Endothelial cell of umbilical vein (primary cell): ENCODE data around the gene NR6A1. TPM values are rescaled to one million over a fixed set of nuclear protein-coding genes. Genes with fewer than 3 reads are reported as not detected.
A peak's percentile ranks its signal among the peaks of the same experiment; 100 is the strongest.

Source experiments
- BruUV-seq: library from RNA; stranded (reverse); fragments of 400-500 nt; replicated peaks from 2 replicates; lab custom pipeline; 2021; lab: Mats Ljungman, UMichigan
- CTCF ChIA-PET: fragments of 300-600, 350-600 bp; sonication (Branson Sonifier 250); formaldehyde crosslinking; loops from one replicate; lab custom pipeline; 2021; ENCODE audit warnings: antibody characterized with exemption, inconsistent platforms; lab: Charles Lee
- POLR2A ChIA-PET: fragments of 300-600, 350-600 bp; sonication (Branson Sonifier 250); formaldehyde crosslinking; loops from one replicate; lab custom pipeline; 2021; ENCODE audit warnings: antibody characterized with exemption, inconsistent platforms; lab: Charles Lee
- DNase-seq: peaks from one replicate; pipeline ENCODE4 v3.0.0-alpha.2; 2011; ENCODE audit warnings: low read depth, low spot score
- FAIRE-seq: peaks from 2 replicates; lab custom pipeline; 2011; peaks lifted over from hg19 to GRCh38; lab: Jason Lieb, UNC
- H2AFZ ChIP-seq: 2 replicates; pipeline ENCODE4 v1.6.0; 2012; ENCODE audit warnings: low read depth, low read length, control low read depth, inconsistent platforms
- H3K27ac ChIP-seq: 2 replicates; pipeline ENCODE4 v1.5.1; 2011; ENCODE audit warnings: low read depth, mild to moderate bottlenecking, control low read depth, low read length, moderate library complexity; ENCODE audit not compliant: insufficient read depth
- H3K27me3 ChIP-seq, 2 experiments: 2 replicates each; pipeline versions ENCODE4 v1.6.0 to v1.6.1; 2011; ENCODE audit warnings: low read length in 2 of 2, mixed read lengths in 1 of 2; ENCODE audit not compliant: control insufficient read depth in 2 of 2, insufficient read depth in 2 of 2
- H3K36me3 ChIP-seq, 2 experiments: 2 replicates in 1 of 2; 3 replicates in 1 of 2; pipeline ENCODE4 v1.5.1; 2011; ENCODE audit warnings: low read length in 2 of 2, mild to moderate bottlenecking in 1 of 2, moderate library complexity in 1 of 2; ENCODE audit not compliant: control insufficient read depth in 2 of 2, insufficient read depth in 2 of 2; ENCODE audit errors: extremely low read depth in 1 of 2
- H3K4me1 ChIP-seq: 3 replicates; pipeline ENCODE4 v1.5.1; 2011; ENCODE audit warnings: mild to moderate bottlenecking, low read length; ENCODE audit not compliant: control insufficient read depth, insufficient read depth; ENCODE audit errors: extremely low read depth
- H3K4me2 ChIP-seq: 2 replicates; pipeline ENCODE4 v1.6.1; 2011; ENCODE audit warnings: low read length, control low read depth, mixed read lengths; ENCODE audit not compliant: insufficient read depth
- H3K4me3 ChIP-seq, 3 experiments: fragments of 200-600 bp in 1 of 3; sonication (generic), shearing (Covaris generic) in 1 of 3; replicated peaks in 1 of 3; 2 replicates each; pipeline ENCODE4 v1.5.1; 2011 to 2016; ENCODE audit warnings: control low read depth in 3 of 3, low read length in 3 of 3, mild to moderate bottlenecking in 2 of 3, inconsistent platforms in 1 of 3, low read depth in 1 of 3, moderate library complexity in 1 of 3; ENCODE audit not compliant: insufficient read depth in 1 of 3
- H3K79me2 ChIP-seq: 2 replicates; pipeline ENCODE4 v1.6.0; 2012; ENCODE audit warnings: low read length, inconsistent platforms; ENCODE audit not compliant: control insufficient read depth, insufficient read depth
- H3K9ac ChIP-seq: replicated peaks from 2 replicates; pipeline ENCODE3; 2011; ENCODE audit warnings: low read length, control low read depth; ENCODE audit not compliant: insufficient read depth; ENCODE audit errors: extremely low read depth
- H3K9me1 ChIP-seq: replicated peaks from 3 replicates; pipeline ENCODE4 v1.6.0; 2011; ENCODE audit warnings: mild to moderate bottlenecking, low read length; ENCODE audit not compliant: control insufficient read depth, insufficient read depth; ENCODE audit errors: extremely low read depth
- H3K9me3 ChIP-seq: replicated peaks from 2 replicates; pipeline ENCODE4 v1.5.1; 2012; ENCODE audit warnings: low read length, inconsistent platforms; ENCODE audit not compliant: control insufficient read depth, insufficient read depth
- H4K20me1 ChIP-seq: replicated peaks from 2 replicates; pipeline ENCODE3; 2011; ENCODE audit warnings: mild to moderate bottlenecking, low read length; ENCODE audit not compliant: control insufficient read depth, insufficient read depth; ENCODE audit errors: extremely low read depth
- FOS ChIP-seq: IDR thresholded peaks from 2 replicates; pipeline ENCODE4 v1.6.1; 2011; ENCODE audit warnings: mild to moderate bottlenecking, low read length, moderate library complexity, borderline replicate concordance; ENCODE audit not compliant: insufficient read depth
- GATA2 ChIP-seq: IDR thresholded peaks from 2 replicates; pipeline ENCODE4 v1.7.0; 2011; ENCODE audit warnings: low read depth, mild to moderate bottlenecking, moderate library complexity, mixed read lengths, low read length; ENCODE audit not compliant: insufficient read length, insufficient read depth
- JUN ChIP-seq: IDR thresholded peaks from 2 replicates; pipeline ENCODE4 v1.6.1; 2011; ENCODE audit warnings: borderline replicate concordance, low read depth; ENCODE audit not compliant: insufficient read length, insufficient read depth
- POLR2A ChIP-seq: IDR thresholded peaks from 2 replicates; pipeline ENCODE4 v1.6.1; 2012; ENCODE audit warnings: low read depth, mild to moderate bottlenecking, control low read depth, low read length
- dilution Hi-C: fragments of 300-500 bp; cut with MboI; formaldehyde crosslinking; loops from one replicate; pipeline ENCODE4 v1.15.0; 2019; ENCODE audit warnings: low sequenced_read_pairs; ENCODE audit not compliant: extremely low pct_ligation_motif_present
- intact Hi-C: fragments of 100-400 bp; cut with micrococcal nuclease; formaldehyde crosslinking; loops from one replicate; pipeline ENCODE4 v1.10.0; 2022
- polyA plus RNA-seq, 4 experiments: library from polyadenylated mRNA; depleted of rRNA in 3 of 4; stranded (reverse) in 3 of 4; unstranded in 1 of 4; fragments of >200 nt; gene quantifications; 2 replicates each; pipeline versions ENCODE4 v1.2.1 to v1.2.3, GENCODE V29; 2011 to 2012; ENCODE audit warnings: missing spikeins in 1 of 4
- total RNA-seq: library from RNA; stranded (reverse); gene quantifications from 2 replicates; pipeline ENCODE4 v1.2.3, GENCODE V29; 2021
- TF ChIP-seq, protein P1 (sequence below): IDR thresholded peaks from 2 replicates; pipeline ENCODE4 v1.6.1; 2011; ENCODE audit not compliant: insufficient read depth, insufficient read length
- TF ChIP-seq, protein P2 (sequence below), 2 donors: IDR thresholded peaks; 1 replicate in 1 of 2; 2 replicates in 1 of 2; pipeline ENCODE4 v1.5.1; 2011; ENCODE audit warnings: low read length in 2 of 2, mild to moderate bottlenecking in 2 of 2, moderate library complexity in 2 of 2, control low read depth in 1 of 2, inconsistent platforms in 1 of 2, low read depth in 1 of 2; ENCODE audit not compliant: insufficient read depth in 1 of 2; ENCODE audit errors: extremely low read depth in 1 of 2

NR6A1 gene
- total and polyA plus RNA-seq, 2 donors (not counting 3 experiments of a cell fraction or from before 2014, with no cell fraction given): 0.17 to 1.2 TPM

DNA sequence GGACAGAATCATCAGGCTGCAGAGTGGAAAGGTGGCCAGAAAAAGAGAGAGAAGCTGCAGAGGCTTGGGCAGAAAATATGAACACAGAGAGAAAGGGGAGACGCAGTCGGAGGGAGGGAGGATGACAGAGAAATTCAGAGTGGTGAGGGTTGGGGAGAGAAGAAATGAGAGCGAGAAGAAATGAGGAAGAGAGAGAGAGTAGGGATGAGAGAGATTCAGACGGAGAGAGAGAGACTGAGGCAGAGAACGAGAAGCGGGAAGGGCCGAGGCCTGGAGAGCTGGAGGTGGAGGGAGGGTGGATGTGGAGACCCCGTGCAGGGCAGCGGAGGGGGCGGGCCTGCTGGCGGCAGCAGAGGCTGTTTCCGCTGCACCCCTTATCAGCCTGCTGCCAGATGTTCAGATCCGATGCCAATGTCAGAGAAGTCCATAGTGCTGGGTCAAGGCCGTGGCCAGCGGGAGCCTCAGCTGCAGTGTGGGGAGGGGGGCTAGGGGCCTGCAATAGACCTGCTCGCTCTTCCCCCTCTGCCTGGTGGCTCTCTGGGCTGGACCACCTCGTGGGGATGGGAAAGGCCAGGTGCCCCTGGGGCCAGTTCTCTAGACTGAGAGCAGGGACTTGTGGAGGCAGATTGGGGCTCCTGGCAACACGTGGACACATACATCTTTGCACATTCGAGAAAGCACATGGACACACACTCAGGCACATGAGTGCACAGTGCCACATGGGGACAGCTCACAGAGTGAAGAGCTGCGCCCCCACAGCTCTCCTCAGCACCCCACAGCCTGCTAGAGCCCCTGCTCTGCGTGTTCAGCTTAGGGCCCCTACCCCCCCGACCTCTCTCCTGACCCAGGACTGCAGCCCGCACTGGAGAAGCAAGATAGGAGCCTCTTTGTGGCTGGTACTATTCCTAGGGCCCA lies 259.0 kb downstream of the NR6A1 start:
- no peaks in the 10 kb centered on the region for H3K36me3 ChIP-seq
- FAIRE-seq: no peak
- ChIA-PET POLR2A (no interaction called here), CTCF (no interaction called here)
- no peaks in the 10 kb centered on the region for H3K79me2 ChIP-seq
- H3K9me3 ChIP-seq: no peaks in the 10 kb centered on the region
- no peak overlapping the region for H3K4me3 ChIP-seq
- no peak overlapping the region for H2AFZ ChIP-seq
- TF ChIP-seq, protein P1, sequence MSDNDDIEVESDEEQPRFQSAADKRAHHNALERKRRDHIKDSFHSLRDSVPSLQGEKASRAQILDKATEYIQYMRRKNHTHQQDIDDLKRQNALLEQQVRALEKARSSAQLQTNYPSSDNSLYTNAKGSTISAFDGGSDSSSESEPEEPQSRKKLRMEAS: peak; percentile 71
- TF ChIP-seq JUN (no peak), POLR2A (no peak), GATA2 (no peak), FOS (no peak)
- TF ChIP-seq, protein P2, sequence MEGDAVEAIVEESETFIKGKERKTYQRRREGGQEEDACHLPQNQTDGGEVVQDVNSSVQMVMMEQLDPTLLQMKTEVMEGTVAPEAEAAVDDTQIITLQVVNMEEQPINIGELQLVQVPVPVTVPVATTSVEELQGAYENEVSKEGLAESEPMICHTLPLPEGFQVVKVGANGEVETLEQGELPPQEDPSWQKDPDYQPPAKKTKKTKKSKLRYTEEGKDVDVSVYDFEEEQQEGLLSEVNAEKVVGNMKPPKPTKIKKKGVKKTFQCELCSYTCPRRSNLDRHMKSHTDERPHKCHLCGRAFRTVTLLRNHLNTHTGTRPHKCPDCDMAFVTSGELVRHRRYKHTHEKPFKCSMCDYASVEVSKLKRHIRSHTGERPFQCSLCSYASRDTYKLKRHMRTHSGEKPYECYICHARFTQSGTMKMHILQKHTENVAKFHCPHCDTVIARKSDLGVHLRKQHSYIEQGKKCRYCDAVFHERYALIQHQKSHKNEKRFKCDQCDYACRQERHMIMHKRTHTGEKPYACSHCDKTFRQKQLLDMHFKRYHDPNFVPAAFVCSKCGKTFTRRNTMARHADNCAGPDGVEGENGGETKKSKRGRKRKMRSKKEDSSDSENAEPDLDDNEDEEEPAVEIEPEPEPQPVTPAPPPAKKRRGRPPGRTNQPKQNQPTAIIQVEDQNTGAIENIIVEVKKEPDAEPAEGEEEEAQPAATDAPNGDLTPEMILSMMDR (IDR thresholded peaks at IDR 0.05; ENCODE audit: extremely low read depth in 1 of 2, insufficient read depth in 1 of 2, low read depth in 1 of 2, low read length in 2 of 2): no peak
- no peaks in the 10 kb centered on the region for H3K4me1 ChIP-seq
- no peaks in the 10 kb centered on the region for H4K20me1 ChIP-seq
- BruUV-seq: no TSS peak
- no peak overlapping the region for H3K4me2 ChIP-seq
- intact Hi-C loops (no loop called here), dilution Hi-C loops (no loop called here)
- DNase-seq: peak; percentile 44
- H3K27ac ChIP-seq: no peak overlapping the region
- no peak overlapping the region for H3K9ac ChIP-seq
- H3K27me3 ChIP-seq: no peaks in the 10 kb centered on the region
- no peaks in the 10 kb centered on the region for H3K9me1 ChIP-seq
